H1 (cell line): ENCODE data around the gene OR13C9. TPM values are rescaled to one million over a fixed set of nuclear protein-coding genes. Genes with fewer than 3 reads are reported as not detected.

Experiments
- CTCF ChIA-PET: fragments of 300-600 bp; sonication (Branson Sonifier 250); formaldehyde crosslinking; loops from one replicate; lab custom pipeline; 2021; ENCODE audit not compliant: partially characterized antibody; lab: Charles Lee
- POLR2A ChIA-PET: fragments of 300-600 bp; sonication (Branson Sonifier 250); formaldehyde crosslinking; loops from one replicate; lab custom pipeline; 2021; ENCODE audit warnings: inconsistent platforms; ENCODE audit not compliant: partially characterized antibody; lab: Charles Lee
- DNase-seq, 2 experiments: peaks; one replicate each; pipeline versions ENCODE4 v3.0.0 to v3.0.0-alpha.2; 2010 to 2022; ENCODE audit warnings: low spot score in 2 of 2, low read depth in 1 of 2, mixed read lengths in 1 of 2
- FAIRE-seq: peaks from 2 replicates; lab custom pipeline; 2011; peaks lifted over from hg19 to GRCh38; lab: Jason Lieb, UNC
- H2AFZ ChIP-seq: 2 replicates; pipeline ENCODE4 v1.8.1; 2012; ENCODE audit warnings: low read length, inconsistent platforms
- H2AK5ac ChIP-seq: 2 replicates; pipeline ENCODE4 v1.6.1; 2013; ENCODE audit warnings: low read depth, low read length
- H2BK120ac ChIP-seq: replicated peaks from 2 replicates; pipeline ENCODE3; 2013; ENCODE audit warnings: low read depth, low read length, inconsistent platforms
- H2BK12ac ChIP-seq: 2 replicates; pipeline ENCODE4 v1.6.1; 2013; ENCODE audit warnings: low read depth, low read length
- H2BK15ac ChIP-seq: 2 replicates; pipeline ENCODE4 v1.6.1; 2013; ENCODE audit warnings: low read length
- H2BK20ac ChIP-seq: 2 replicates; pipeline ENCODE4 v1.6.1; 2013; ENCODE audit warnings: low read length
- H2BK5ac ChIP-seq: 2 replicates; pipeline ENCODE4 v1.6.1; 2013; ENCODE audit warnings: low read depth, low read length
- H3K14ac ChIP-seq: 2 replicates; pipeline ENCODE4 v1.6.1; 2013; ENCODE audit warnings: inconsistent platforms; ENCODE audit not compliant: insufficient read length
- H3K18ac ChIP-seq: 2 replicates; pipeline ENCODE4 v1.6.1; 2013; ENCODE audit warnings: low read length; ENCODE audit errors: extremely low read depth
- H3K23ac ChIP-seq: 2 replicates; pipeline ENCODE4 v1.6.1; 2013; ENCODE audit warnings: inconsistent platforms; ENCODE audit not compliant: insufficient read length
- H3K23me2 ChIP-seq: 2 replicates; pipeline ENCODE4 v1.6.1; 2013; ENCODE audit warnings: low read depth, low read length
- H3K27ac ChIP-seq: 2 replicates; pipeline ENCODE4 v1.6.1; 2011; ENCODE audit warnings: low read depth, low read length, inconsistent platforms
- H3K27me3 ChIP-seq, 4 experiments: replicated peaks in 1 of 4; 1 replicate in 1 of 4; 2 replicates in 3 of 4; pipeline versions ENCODE4 v1.6.1 to v1.8.1; 2011 to 2013; ENCODE audit warnings: low read length in 3 of 4, mild to moderate bottlenecking in 3 of 4, inconsistent platforms in 2 of 4, mixed read lengths in 2 of 4, moderate library complexity in 1 of 4; ENCODE audit not compliant: control insufficient read depth in 3 of 4, insufficient read depth in 3 of 4; ENCODE audit errors: extremely low read depth in 1 of 4
- H3K36me3 ChIP-seq, 4 experiments: 2 replicates each; pipeline versions ENCODE4 v1.6.1 to v1.8.1; 2011 to 2013; ENCODE audit warnings: mild to moderate bottlenecking in 4 of 4, low read length in 3 of 4, moderate library complexity in 2 of 4, control low read depth in 1 of 4, inconsistent platforms in 1 of 4; ENCODE audit not compliant: insufficient read depth in 4 of 4, control insufficient read depth in 2 of 4
- H3K4ac ChIP-seq: replicated peaks from 2 replicates; pipeline ENCODE3; 2013; ENCODE audit warnings: low read length, low read depth, mixed read lengths, inconsistent platforms; ENCODE audit not compliant: insufficient read length
- H3K4me1 ChIP-seq, 4 experiments: replicated peaks in 1 of 4; 1 replicate in 1 of 4; 2 replicates in 3 of 4; pipeline versions ENCODE4 v1.6.1 to v1.8.1; 2011 to 2013; ENCODE audit warnings: low read length in 3 of 4, inconsistent platforms in 2 of 4, mixed read lengths in 1 of 4; ENCODE audit not compliant: insufficient read depth in 4 of 4, control insufficient read depth in 3 of 4
- H3K4me2 ChIP-seq, 2 experiments: 2 replicates each; pipeline versions ENCODE4 v1.6.1 to v1.8.1; 2011 to 2013; ENCODE audit warnings: low read depth in 2 of 2, low read length in 2 of 2, control low read depth in 1 of 2, inconsistent platforms in 1 of 2, mild to moderate bottlenecking in 1 of 2; ENCODE audit not compliant: insufficient read depth in 1 of 2
- H3K4me3 ChIP-seq, 4 experiments: fragments of 200-600, 300-600 bp in 1 of 4; sonication (generic), shearing (Covaris generic), sonication (Bioruptor Twin) in 1 of 4; 2 replicates each; pipeline versions ENCODE4 v1.5.1 to v1.8.1; 2011 to 2016; ENCODE audit warnings: low read length in 4 of 4, low read depth in 3 of 4, control low read depth in 2 of 4, inconsistent platforms in 2 of 4, mild to moderate bottlenecking in 2 of 4, mixed read lengths in 1 of 4, moderate library complexity in 1 of 4; ENCODE audit not compliant: insufficient read depth in 2 of 4; ENCODE audit errors: extremely low read depth in 1 of 4
- H3K56ac ChIP-seq: replicated peaks from 2 replicates; pipeline ENCODE3; 2013; ENCODE audit warnings: low read depth, mild to moderate bottlenecking, mixed read lengths, low read length, inconsistent platforms; ENCODE audit not compliant: insufficient read length
- H3K79me1 ChIP-seq: 2 replicates; pipeline ENCODE4 v1.6.1; 2013; ENCODE audit warnings: low read depth, low read length, control low read depth
- H3K79me2 ChIP-seq, 2 experiments: 2 replicates each; pipeline versions ENCODE4 v1.6.1 to v1.8.1; 2012 to 2013; ENCODE audit warnings: low read length in 2 of 2, mild to moderate bottlenecking in 2 of 2, inconsistent platforms in 1 of 2; ENCODE audit not compliant: insufficient read depth in 2 of 2, control insufficient read depth in 1 of 2
- H3K9ac ChIP-seq, 4 experiments: replicated peaks in 1 of 4; 1 replicate in 1 of 4; 2 replicates in 3 of 4; pipeline versions ENCODE4 v1.6.1 to v1.8.1; 2011 to 2013; ENCODE audit warnings: low read depth in 3 of 4, low read length in 3 of 4, control low read depth in 2 of 4, mild to moderate bottlenecking in 2 of 4, moderate library complexity in 2 of 4, inconsistent platforms in 1 of 4; ENCODE audit errors: extremely low read depth in 1 of 4
- H3K9me3 ChIP-seq, 2 experiments: 2 replicates each; pipeline versions ENCODE4 v1.6.1 to v1.8.1; 2012 to 2013; ENCODE audit warnings: mild to moderate bottlenecking in 2 of 2, moderate library complexity in 2 of 2, control low read depth in 1 of 2, inconsistent platforms in 1 of 2, low read depth in 1 of 2, low read length in 1 of 2, mixed read lengths in 1 of 2; ENCODE audit not compliant: insufficient read depth in 2 of 2
- H4K20me1 ChIP-seq, 2 experiments: replicated peaks in 1 of 2; 2 replicates each; pipeline versions ENCODE3 to v1.8.1; 2011 to 2013; ENCODE audit warnings: inconsistent platforms in 2 of 2, low read length in 2 of 2, mild to moderate bottlenecking in 1 of 2; ENCODE audit not compliant: insufficient read depth in 2 of 2, control insufficient read depth in 1 of 2
- H4K5ac ChIP-seq: 2 replicates; pipeline ENCODE4 v1.6.1; 2013; ENCODE audit warnings: low read length, low read depth, mixed read lengths, inconsistent platforms; ENCODE audit not compliant: insufficient read length
- H4K8ac ChIP-seq: 2 replicates; pipeline ENCODE4 v1.8.0; 2013; ENCODE audit warnings: mild to moderate bottlenecking, moderate library complexity, low read length, inconsistent platforms; ENCODE audit not compliant: insufficient read depth; ENCODE audit errors: extremely low read depth
- H4K91ac ChIP-seq: replicated peaks from 2 replicates; pipeline ENCODE3; 2013; ENCODE audit warnings: low read length, mixed read lengths, inconsistent platforms; ENCODE audit not compliant: insufficient read length
- BRCA1 ChIP-seq: IDR thresholded peaks from 2 replicates; pipeline ENCODE4 v1.6.1; 2012; ENCODE audit warnings: low read depth, low read length, improper control_type of control experiment
- CHD1 ChIP-seq: IDR thresholded peaks from 2 replicates; pipeline ENCODE4 v1.6.1; 2012; ENCODE audit warnings: low read depth, low read length, improper control_type of control experiment
- EP300 ChIP-seq, 2 experiments: IDR thresholded peaks; 1 replicate in 1 of 2; 2 replicates in 1 of 2; pipeline ENCODE4 v1.6.1; 2011 to 2012; ENCODE audit warnings: low read depth in 2 of 2, low read length in 2 of 2, mild to moderate bottlenecking in 2 of 2, borderline replicate concordance in 1 of 2, inconsistent platforms in 1 of 2, moderate library complexity in 1 of 2
- FOSL1 ChIP-seq: IDR thresholded peaks from 2 replicates; pipeline ENCODE4 v1.6.1; 2011; ENCODE audit warnings: mild to moderate bottlenecking, low read depth, low read length, moderate library complexity; ENCODE audit not compliant: insufficient read depth
- NANOG ChIP-seq: IDR thresholded peaks from 2 replicates; pipeline ENCODE4 v1.6.1; 2011; ENCODE audit warnings: low read length, low read depth, mild to moderate bottlenecking, inconsistent platforms; ENCODE audit not compliant: insufficient read depth, poor library complexity, severe bottlenecking
- POLR2A ChIP-seq, 2 experiments: IDR thresholded peaks; 1 replicate in 1 of 2; 2 replicates in 1 of 2; pipeline ENCODE4 v1.6.1; 2011; ENCODE audit warnings: low read depth in 2 of 2, low read length in 2 of 2, mild to moderate bottlenecking in 2 of 2; ENCODE audit errors: control extremely low read depth in 1 of 2
- RNF2 ChIP-seq: fragments of 200-900, 300-1000 bp; sonication (generic); IDR thresholded peaks from 2 replicates; pipeline ENCODE4 v1.7.1; 2016; ENCODE audit warnings: borderline replicate concordance, low read depth, mild to moderate bottlenecking, antibody characterized with exemption, low read length; ENCODE audit not compliant: poor library complexity, severe bottlenecking; ENCODE audit errors: missing control alignments
- SAP30 ChIP-seq: fragments of 300-600 bp; sonication (generic); IDR thresholded peaks from 2 replicates; pipeline ENCODE4 v1.7.1; 2012; ENCODE audit warnings: low read length, moderate library complexity, mild to moderate bottlenecking, inconsistent platforms; ENCODE audit not compliant: insufficient read depth, insufficient replicate concordance
- SP2 ChIP-seq: IDR thresholded peaks from 2 replicates; pipeline ENCODE4 v1.6.1; 2012; ENCODE audit warnings: mild to moderate bottlenecking, low read length, inconsistent platforms
- SUZ12 ChIP-seq: fragments of 200-600 bp; sonication (generic); IDR thresholded peaks from 2 replicates; pipeline ENCODE4 v1.6.1; 2012; ENCODE audit warnings: mild to moderate bottlenecking, inconsistent platforms, low read length, moderate library complexity, mixed read lengths
- TCF12 ChIP-seq: IDR thresholded peaks from 2 replicates; pipeline ENCODE4 v1.6.1; 2011; ENCODE audit warnings: low read depth, mild to moderate bottlenecking, low read length
- TEAD4 ChIP-seq: IDR thresholded peaks from 2 replicates; pipeline ENCODE4 v1.6.1; 2012; ENCODE audit warnings: low read depth, low read length, inconsistent platforms, mixed read lengths
- USF2 ChIP-seq: IDR thresholded peaks from 2 replicates; pipeline ENCODE4 v1.6.1; 2011; ENCODE audit warnings: low read length, improper control_type of control experiment
- WGBS, 2 experiments: shearing (Covaris generic) in 1 of 2; methylation state at CpG; one replicate each; pipeline versions ENCODE4 v1.1.6 to v1.1.7; 2013 to 2015; ENCODE audit warnings: low lambda C conversion rate in 2 of 2, mixed read lengths in 2 of 2, inconsistent platforms in 1 of 2, low coverage in 1 of 2, missing lambda C conversion rate in 1 of 2; ENCODE audit not compliant: insufficient replicate concordance in 2 of 2, insufficient coverage in 1 of 2, insufficient read length in 1 of 2; ENCODE audit errors: extremely low coverage in 1 of 2, missing lambda C conversion rate in 1 of 2; 5-methylcytosine and 5-hydroxymethylcytosine counted together
- polyA plus RNA-seq, 7 experiments: library from polyadenylated mRNA; depleted of rRNA in 3 of 7; stranded (reverse) in 5 of 7; unstranded in 2 of 7; fragments of >200 nt in 5 of 7; fragments of 200-250 nt in 2 of 7; gene quantifications; 1 replicate in 5 of 7; 2 replicates in 1 of 7; 4 replicates in 1 of 7; pipeline versions ENCODE4 v1.2.1 to v1.2.3, GENCODE V29; 2011 to 2013; ENCODE audit warnings: missing spikeins in 2 of 7, mixed read lengths in 2 of 7
- total RNA-seq: library from RNA; stranded (reverse); fragmentation: NEBNext Ultra II Directional; extraction: Animal tissue kit (Norgen Biotek cat#: 25700); gene quantifications from 2 replicates; pipeline ENCODE4 v1.2.1, GENCODE V29; 2021

OR13C9 gene
- total and polyA plus RNA-seq, 2 of the 8 experiments (the other 6 are each of a cell fraction or from before 2014, with no cell fraction given): not detected

GRCh38 chr9:104568868-104569267 is 49.1 kb downstream of the OR13C9 start, which contains the start of gene OR13C8:
Gene OR13C8 (plus strand): TSS chr9:104569168. CDS start chr9:104569168, 0 bp downstream.
- FAIRE-seq: no peak
- TF ChIP-seq NANOG: no peak
- no peak for TF ChIP-seq RNF2
- TF ChIP-seq EP300 (IDR thresholded peaks at IDR 0.05; ENCODE audit: borderline replicate concordance in 1 of 2, low read depth in 2 of 2, low read length in 2 of 2): no peak
- no peak for TF ChIP-seq TEAD4
- no peak for TF ChIP-seq CHD1
- TF ChIP-seq SP2: no peak
- no peak for TF ChIP-seq USF2
- TF ChIP-seq BRCA1: no peak
- TF ChIP-seq POLR2A (IDR thresholded peaks at IDR 0.05; ENCODE audit: control extremely low read depth in 1 of 2, low read depth in 2 of 2, low read length in 2 of 2): no peak
- no peak for TF ChIP-seq TCF12
- TF ChIP-seq SUZ12: no peak
- TF ChIP-seq SAP30: no peak
- no peak for TF ChIP-seq FOSL1

More at GRCh38 chr9:104568868-104569267, 49.1 kb downstream of the OR13C9 start, which contains the start of gene OR13C8:
- no peaks in the 10 kb centered on the region for H3K79me1 ChIP-seq
- H2AFZ ChIP-seq: no peak within 1 kb of the TSS
- no peak within 1 kb of the TSS for H2BK15ac ChIP-seq
- no peak within 1 kb of the TSS for H4K91ac ChIP-seq
- H2BK5ac ChIP-seq: no peak within 1 kb of the TSS
- no peak within 1 kb of the TSS for H4K5ac ChIP-seq
- no peak within 1 kb of the TSS for H2BK12ac ChIP-seq
- no peak within 1 kb of the TSS for H3K4me3 ChIP-seq
- POLR2A ChIA-PET: no interaction called here
- H2AK5ac ChIP-seq: no peak within 1 kb of the TSS
- H3K4ac ChIP-seq: no peak within 1 kb of the TSS
- no peaks in the 10 kb centered on the region for H3K27me3 ChIP-seq
- H3K27ac ChIP-seq: no peak within 1 kb of the TSS
- H3K18ac ChIP-seq: no peak within 1 kb of the TSS
- no peak within 1 kb of the TSS for H2BK20ac ChIP-seq
- H3K23ac ChIP-seq: no peak within 1 kb of the TSS
- no peak within 1 kb of the TSS for H3K9ac ChIP-seq
- no peak within 1 kb of the TSS for H2BK120ac ChIP-seq
- H3K36me3 ChIP-seq: no peaks in the 10 kb centered on the region
- no peaks in the 10 kb centered on the region for H4K20me1 ChIP-seq
- CTCF ChIA-PET: no interaction called here
- H3K4me2 ChIP-seq: no peak within 1 kb of the TSS
- no peaks in the 10 kb centered on the region for H3K79me2 ChIP-seq
- no peak within 1 kb of the TSS for H4K8ac ChIP-seq
- H3K56ac ChIP-seq: no peak within 1 kb of the TSS
- no peaks in the 10 kb centered on the region for H3K4me1 ChIP-seq
- no peaks in the 10 kb centered on the region for H3K23me2 ChIP-seq
- WGBS, 2 experiments: 95% methylated on average over 4 of the region's 4 CpGs; no CpG with 5 or more reads in 1 of the 2 experiments
- H3K14ac ChIP-seq: no peak within 1 kb of the TSS
- no peaks in the 10 kb centered on the region for H3K9me3 ChIP-seq
- DNase-seq: no peak
